A673 (cell line): ENCODE measurements around the gene SLC39A13.
A peak's percentile ranks its signal among the peaks of the same experiment; 100 is the strongest.

ENCODE experiments used
- EZH2 ChIP-seq: fragments of 200-600 bp; sonication (generic); IDR thresholded peaks from 2 replicates; pipeline ENCODE4 v1.6.1; 2017; ENCODE audit warnings: borderline replicate concordance, low read depth, mild to moderate bottlenecking, mixed read lengths, antibody characterized with exemption, low read length; ENCODE audit not compliant: poor library complexity, severe bottlenecking
- TF ChIP-seq, protein P1 (sequence below): fragments of 300-800, 200-600 bp; sonication (generic); conservative IDR thresholded peaks from 2 replicates; pipeline ENCODE4 v1.5.1; 2017; ENCODE audit warnings: low read depth, mild to moderate bottlenecking, antibody characterized with exemption, low read length, moderate library complexity, mixed read lengths

- TF ChIP-seq EZH2: no peak
- TF ChIP-seq, protein P1, sequence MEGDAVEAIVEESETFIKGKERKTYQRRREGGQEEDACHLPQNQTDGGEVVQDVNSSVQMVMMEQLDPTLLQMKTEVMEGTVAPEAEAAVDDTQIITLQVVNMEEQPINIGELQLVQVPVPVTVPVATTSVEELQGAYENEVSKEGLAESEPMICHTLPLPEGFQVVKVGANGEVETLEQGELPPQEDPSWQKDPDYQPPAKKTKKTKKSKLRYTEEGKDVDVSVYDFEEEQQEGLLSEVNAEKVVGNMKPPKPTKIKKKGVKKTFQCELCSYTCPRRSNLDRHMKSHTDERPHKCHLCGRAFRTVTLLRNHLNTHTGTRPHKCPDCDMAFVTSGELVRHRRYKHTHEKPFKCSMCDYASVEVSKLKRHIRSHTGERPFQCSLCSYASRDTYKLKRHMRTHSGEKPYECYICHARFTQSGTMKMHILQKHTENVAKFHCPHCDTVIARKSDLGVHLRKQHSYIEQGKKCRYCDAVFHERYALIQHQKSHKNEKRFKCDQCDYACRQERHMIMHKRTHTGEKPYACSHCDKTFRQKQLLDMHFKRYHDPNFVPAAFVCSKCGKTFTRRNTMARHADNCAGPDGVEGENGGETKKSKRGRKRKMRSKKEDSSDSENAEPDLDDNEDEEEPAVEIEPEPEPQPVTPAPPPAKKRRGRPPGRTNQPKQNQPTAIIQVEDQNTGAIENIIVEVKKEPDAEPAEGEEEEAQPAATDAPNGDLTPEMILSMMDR: peak; percentile 100
These were observed 3.7 kb downstream of the SLC39A13 start for GRCh38 chr11:47411884-47412746.
